Upper lobe of left lung (tissue), 6 donors: Measurements from ENCODE around the gene UMAD1. TPM values are rescaled to one million over a fixed set of nuclear protein-coding genes. Genes with fewer than 3 reads are reported as not detected.

ENCODE experiments used
- ATAC-seq, 2 donors: fragments of 200-7000 bp; cut with Tn5 transposase; one replicate each; pipeline ENCODE4 v1.9.1; 2022; ENCODE audit warnings: mild to moderate bottlenecking in 2 of 2, moderate library complexity in 2 of 2; ENCODE audit not compliant: low FRiP score in 2 of 2
- DNase-seq, 2 donors: peaks; one replicate each; pipeline ENCODE4 v3.0.0-alpha.2; 2019 to 2020
- H3K27ac ChIP-seq, 4 donors: fragments of 200-600 bp; sonication (generic); one replicate each; pipeline ENCODE4 v1.5.1; 2016 to 2019
- H3K27me3 ChIP-seq, 4 donors: fragments of 200-600 bp; sonication (generic); one replicate each; pipeline ENCODE4 v1.5.1; 2017 to 2019
- H3K36me3 ChIP-seq, 4 donors: fragments of 200-600 bp; sonication (generic); one replicate each; pipeline ENCODE4 v1.5.1; 2016 to 2019
- H3K4me1 ChIP-seq, 4 donors: fragments of 200-600 bp; sonication (generic); one replicate each; pipeline ENCODE4 v1.5.1; 2018 to 2019
- H3K4me3 ChIP-seq, 4 donors: fragments of 200-600 bp; sonication (generic); one replicate each; pipeline ENCODE4 v1.5.1; 2017 to 2019; ENCODE audit warnings: mild to moderate bottlenecking in 2 of 4, moderate library complexity in 1 of 4
- H3K9me3 ChIP-seq, 4 donors: fragments of 200-600 bp; sonication (generic); one replicate each; pipeline ENCODE4 v1.5.1; 2018 to 2019
- CTCF ChIP-seq, 6 experiments: fragments of 450-650 bp in 4 of 6; fragments of 200-600 bp in 2 of 6; sonication (generic) in 2 of 6; IDR thresholded peaks; one replicate each; pipeline ENCODE4 v1.5.1; 2016 to 2019; ENCODE audit warnings: antibody characterized with exemption in 6 of 6
- EP300 ChIP-seq, 4 donors: sonication (generic); formaldehyde crosslinking; IDR thresholded peaks; one replicate each; pipeline ENCODE4 v1.5.1; 2017; ENCODE audit warnings: antibody characterized with exemption in 4 of 4, control low read depth in 2 of 4
- POLR2A ChIP-seq, 4 donors: fragments of 450-650 bp; IDR thresholded peaks; one replicate each; pipeline ENCODE4 v1.5.1; 2016 to 2017; ENCODE audit warnings: antibody characterized with exemption in 4 of 4, mild to moderate bottlenecking in 2 of 4
- POLR2AphosphoS5 ChIP-seq, 2 donors: sonication (generic); formaldehyde crosslinking; IDR thresholded peaks; one replicate each; pipeline ENCODE4 v1.5.1; 2017; ENCODE audit warnings: antibody characterized with exemption in 2 of 2
- WGBS, 2 donors: methylation state at CpG; one replicate each; pipeline ENCODE4 v1.1.5; 2017 to 2018; 5-methylcytosine and 5-hydroxymethylcytosine counted together
- total RNA-seq, 6 donors: library from RNA; depleted of rRNA in 4 of 6; stranded (reverse); fragments of >200 nt in 4 of 6; gene quantifications; one replicate each; pipeline versions ENCODE4 v1.1.0 to v1.2.1, GENCODE V29; 2016 to 2021
- donor health status: DM: no; HTN: no; CAD: no; lungs with moderate emphysema.
- donor health status: DM: no; HTN: yes; CAD: no; lungs with severe emphysema.

Gene UMAD1
- total RNA-seq, 6 donors from 2014 or later, result 8.4 to 29.7 (median 13.3) TPM

- H3K36me3 ChIP-seq, result no peaks in the 10 kb centered on the region
- H3K4me1 ChIP-seq, result peaks cover 12 to 17% (median 13%) of the 10 kb centered on the region in 4 donors
- H3K27me3 ChIP-seq, result no peaks in the 10 kb centered on the region
- DNase-seq (no peak), ATAC-seq (no peak)
- H3K9me3 ChIP-seq, result no peaks in the 10 kb centered on the region
- H3K4me3 ChIP-seq, result peak overlapping the region in 1 of 4 donors; percentile 1
- TF ChIP-seq POLR2AphosphoS5 (IDR thresholded peaks at IDR 0.05), result no peak
- no peak for TF ChIP-seq CTCF (IDR thresholded peaks at IDR 0.05)
- TF ChIP-seq POLR2A (IDR thresholded peaks at IDR 0.05), result no peak
- TF ChIP-seq EP300 (IDR thresholded peaks at IDR 0.05), result no peak
- H3K27ac ChIP-seq, result peak overlapping the region in 2 of 4 donors; percentile 2 to 23
- 26 to 40% methylated on average over 1 of the region's 1 CpG for WGBS, 2 donors
Measured at GRCh38 chr7:7687800-7688199, 47.2 kb downstream of the UMAD1 start.

GRCh38 chr7:7688310-7688709 lies 47.8 kb downstream of the UMAD1 start:
- whole genome bisulfite sequencing, 2 donors, result 37 to 47% methylated on average over 6 of the region's 6 CpGs
- Histone ChIP-seq H3K36me3 (no peaks in the 10 kb centered on the region), H3K27me3 (no peaks in the 10 kb centered on the region), H3K9me3 (no peaks in the 10 kb centered on the region), H3K4me3 (peak overlapping the region in 1 of 4 donors; percentile 1), H3K27ac (peak overlapping the region in 2 of 4 donors; percentile 2 to 23), H3K4me1 (peaks cover 7 to 17% (median 13%) of the 10 kb centered on the region in 4 donors)
- no peak for DNase-seq
- ATAC-seq, result no peak
- no peak for TF ChIP-seq POLR2AphosphoS5 (IDR thresholded peaks at IDR 0.05)
- no peak for TF ChIP-seq CTCF (IDR thresholded peaks at IDR 0.05)
- TF ChIP-seq EP300 (IDR thresholded peaks at IDR 0.05), result no peak
- TF ChIP-seq POLR2A (IDR thresholded peaks at IDR 0.05), result no peak

GRCh38 chr7:7688956-7689355 lies 48.4 kb downstream of the UMAD1 start:
- H3K36me3 ChIP-seq, result no peaks in the 10 kb centered on the region
- H3K9me3 ChIP-seq, result no peaks in the 10 kb centered on the region
- DNase-seq, result no peak
- ATAC-seq, result no peak
- no peak overlapping the region for H3K4me3 ChIP-seq
- WGBS, 2 donors, result 81 to 92% methylated on average over 3 to 4 of the region's 4 CpGs
- H3K4me1 ChIP-seq, result peaks cover 7 to 17% (median 13%) of the 10 kb centered on the region in 4 donors
- H3K27me3 ChIP-seq, result no peaks in the 10 kb centered on the region
- no peak overlapping the region for H3K27ac ChIP-seq
- TF ChIP-seq CTCF (IDR thresholded peaks at IDR 0.05) (no peak), POLR2A (IDR thresholded peaks at IDR 0.05) (no peak), EP300 (IDR thresholded peaks at IDR 0.05) (no peak), POLR2AphosphoS5 (IDR thresholded peaks at IDR 0.05) (no peak)

- Histone ChIP-seq H3K36me3 (no peaks in the 10 kb centered on the region), H3K4me1 (peaks cover 0 to 11% (median 9%) of the 10 kb centered on the region in 4 donors), H3K27me3 (no peaks in the 10 kb centered on the region), H3K9me3 (no peaks in the 10 kb centered on the region), H3K27ac (no peak overlapping the region), H3K4me3 (no peak overlapping the region)
- no peak for ATAC-seq
- DNase-seq, result no peak
- TF ChIP-seq EP300 (IDR thresholded peaks at IDR 0.05) (no peak), CTCF (IDR thresholded peaks at IDR 0.05) (no peak), POLR2A (IDR thresholded peaks at IDR 0.05) (no peak), POLR2AphosphoS5 (IDR thresholded peaks at IDR 0.05) (no peak)
Measured at GRCh38 chr7:7693881-7694280, 53.3 kb downstream of the UMAD1 start.

- no peaks in the 10 kb centered on the region for H3K36me3 ChIP-seq
- H3K4me1 ChIP-seq, result peaks cover 0 to 11% (median 9%) of the 10 kb centered on the region in 4 donors
- DNase-seq (no peak), ATAC-seq (no peak)
- no peak overlapping the region for H3K4me3 ChIP-seq
- H3K9me3 ChIP-seq, result no peaks in the 10 kb centered on the region
- TF ChIP-seq CTCF (IDR thresholded peaks at IDR 0.05) (no peak), POLR2AphosphoS5 (IDR thresholded peaks at IDR 0.05) (no peak), POLR2A (IDR thresholded peaks at IDR 0.05) (no peak), EP300 (IDR thresholded peaks at IDR 0.05) (no peak)
- peak overlapping the region in 1 of 4 donors; percentile 67 for H3K27ac ChIP-seq
- WGBS, 2 donors, result 57 to 76% methylated on average over 3 of the region's 3 CpGs
- H3K27me3 ChIP-seq, result no peaks in the 10 kb centered on the region
Measured at GRCh38 chr7:7694542-7694941, 54.0 kb downstream of the UMAD1 start.
